Activated CD8-positive, alpha-beta memory T cell treated with anti-CD3 and anti-CD28 coated beads, Interleukin-2, amount 50 U/mL, for 1 hour (primary cell): ENCODE measurements around the gene SAFB.
"Not testable (repeated sequence)": the region's sequence is repeated elsewhere in the genome, so short reads cannot be mapped to it uniquely, and the experiment has no call there.

Source experiments
- DNase-seq: peaks from one replicate; pipeline ENCODE4 v3.0.0-alpha.2; 2020; ENCODE audit errors: extremely low read depth

Gene SAFB

GRCh38 chr19:5684694-5685430 is 62.0 kb downstream of the SAFB start:
- no peak for DNase-seq

- DNase-seq, result no peak
Observed at GRCh38 chr19:5686326-5686646, 63.4 kb downstream of the SAFB start.

- DNase-seq, result peak; percentile 71
Observed at GRCh38 chr19:5686647-5687359, 63.9 kb downstream of the SAFB start.

- no peak for DNase-seq
Observed at GRCh38 chr19:5687360-5688198, 64.7 kb downstream of the SAFB start.

- DNase-seq, result not testable (repeated sequence)
Observed at GRCh38 chr19:5688262-5688881, 65.5 kb downstream of the SAFB start.

GRCh38 chr19:5690125-5690954 is 67.5 kb downstream of the SAFB start, which contains the start of gene RPL36:
Gene RPL36, plus strand, starts transcription at chr19:5690295. Its CDS starts 213 bp downstream, at chr19:5690508.
- peak; percentile 93 for DNase-seq

GRCh38 chr19:5690955-5691821 is 68.3 kb downstream of the SAFB start:
- DNase-seq, result no peak

GRCh38 chr19:5691822-5692722 is 69.2 kb downstream of the SAFB start:
- no peak for DNase-seq

GRCh38 chr19:5692723-5693194 is 69.9 kb downstream of the SAFB start:
- no peak for DNase-seq

- DNase-seq, result no peak
Observed at GRCh38 chr19:5693195-5694166, 70.6 kb downstream of the SAFB start.

GRCh38 chr19:5694167-5694955 is 71.5 kb downstream of the SAFB start:
- no peak for DNase-seq

GRCh38 chr19:5694956-5695648 is 72.2 kb downstream of the SAFB start:
- DNase-seq, result no peak

GRCh38 chr19:5695649-5696195 is 72.8 kb downstream of the SAFB start:
- DNase-seq, result no peak

GRCh38 chr19:5696196-5697021 is 73.5 kb downstream of the SAFB start:
- no peak for DNase-seq
